ENCODE data around the gene MED8. TPM values are rescaled to one million over a fixed set of nuclear protein-coding genes. Genes with fewer than 3 reads are reported as not detected.
A peak's percentile ranks its signal among the peaks of the same experiment; 100 is the strongest.

The MED8 gene
- total and polyA plus RNA-seq, 9 of the 15 experiments (the other 6 are each of a cell fraction or from before 2014, with no cell fraction given) = 23.0 to 120 (median 56.4) TPM

DNA sequence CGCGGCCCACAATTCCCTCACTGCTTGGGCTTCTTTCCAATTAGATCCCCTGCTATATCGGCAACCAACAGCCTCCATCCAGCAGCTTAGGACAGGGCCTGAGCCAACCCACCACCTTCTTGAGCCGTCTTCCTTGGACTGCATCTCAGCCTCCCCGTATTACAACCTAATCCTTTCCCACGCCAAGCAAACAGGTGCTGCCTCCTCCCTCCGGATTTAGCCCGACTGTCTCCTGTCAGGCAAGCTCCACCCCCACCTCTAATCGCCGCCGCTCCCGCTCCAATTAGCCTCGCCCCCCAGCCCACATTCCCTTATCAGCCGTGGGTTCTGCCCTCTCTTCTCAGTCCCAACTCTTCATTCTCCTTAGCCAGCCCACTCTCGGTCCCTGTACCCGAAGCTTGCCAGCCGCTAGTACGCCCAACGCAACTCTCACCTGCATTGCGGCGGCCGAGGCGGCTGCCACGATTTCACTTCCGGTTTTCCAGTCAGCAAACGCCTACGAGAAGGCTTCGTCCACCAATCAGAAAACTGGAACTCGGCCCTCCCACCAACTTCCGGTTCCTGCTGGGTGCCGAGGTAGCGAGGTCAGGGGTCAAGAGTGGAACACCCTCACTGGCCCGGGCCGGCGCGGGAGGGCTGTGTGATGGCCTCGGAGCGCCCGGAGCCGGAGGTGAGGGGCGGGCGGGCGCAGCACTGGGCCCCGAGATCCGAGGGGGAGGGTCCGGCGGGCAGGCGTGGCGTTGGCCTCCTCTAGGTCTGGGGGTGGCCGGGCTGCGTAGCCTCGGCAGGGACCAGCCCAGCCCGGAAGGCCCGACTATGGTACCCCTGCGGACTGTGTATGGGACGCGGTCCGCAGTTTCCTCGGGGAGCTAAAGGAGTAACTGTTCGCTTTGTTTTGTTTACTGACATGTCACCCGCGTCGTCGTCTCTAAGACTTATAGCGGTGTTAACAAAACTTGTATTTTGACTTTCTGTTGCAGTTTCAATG, at the start of gene MED8, which contains the start of gene SZT2 (continued):
- TF ChIP-seq MYNN (IDR thresholded peaks at IDR 0.05) (no peak), MYNN (CRISPR knock-in tag; IDR thresholded peaks at IDR 0.05) (no peak), CBFA2T3 (IDR thresholded peaks at IDR 0.05) (0 out of 2 replicates have a peak, but pooled peaks have one; percentile 27), FIP1L1 (IDR thresholded peaks at IDR 0.05; ENCODE audit: low read depth, low read length, poor library complexity, severe bottlenecking) (peak; percentile 84), HMGN3 (IDR thresholded peaks at IDR 0.05; ENCODE audit: borderline replicate concordance, extremely low read depth, insufficient read length, low read depth, low read length) (peak; percentile 81), ELF4 (CRISPR knock-in tag; IDR thresholded peaks at IDR 0.05) (peak; percentile 98), MTA3 (IDR thresholded peaks at IDR 0.05; ENCODE audit: borderline replicate concordance) (peak; percentile 82; the same call in 1 of the 2 replicates), GATAD2A (IDR thresholded peaks at IDR 0.05) (no peak; the same call in 1 of the 2 replicates), L3MBTL2 (IDR thresholded peaks at IDR 0.05) (peak; percentile 75), SP2 (IDR thresholded peaks at IDR 0.05; ENCODE audit: extremely low read depth, low read depth, low read length, poor library complexity, severe bottlenecking) (peak; percentile 71), RFX1 (IDR thresholded peaks at IDR 0.05) (no peak), DPF2 (IDR thresholded peaks at IDR 0.05) (peak; percentile 82), ZBTB17 (CRISPR knock-in tag; IDR thresholded peaks at IDR 0.05) (no peak), TCF3 (CRISPR knock-in tag; IDR thresholded peaks at IDR 0.05) (peak; percentile 25; the same call in 1 of the 2 replicates)
- TF ChIP-seq, protein P1, sequence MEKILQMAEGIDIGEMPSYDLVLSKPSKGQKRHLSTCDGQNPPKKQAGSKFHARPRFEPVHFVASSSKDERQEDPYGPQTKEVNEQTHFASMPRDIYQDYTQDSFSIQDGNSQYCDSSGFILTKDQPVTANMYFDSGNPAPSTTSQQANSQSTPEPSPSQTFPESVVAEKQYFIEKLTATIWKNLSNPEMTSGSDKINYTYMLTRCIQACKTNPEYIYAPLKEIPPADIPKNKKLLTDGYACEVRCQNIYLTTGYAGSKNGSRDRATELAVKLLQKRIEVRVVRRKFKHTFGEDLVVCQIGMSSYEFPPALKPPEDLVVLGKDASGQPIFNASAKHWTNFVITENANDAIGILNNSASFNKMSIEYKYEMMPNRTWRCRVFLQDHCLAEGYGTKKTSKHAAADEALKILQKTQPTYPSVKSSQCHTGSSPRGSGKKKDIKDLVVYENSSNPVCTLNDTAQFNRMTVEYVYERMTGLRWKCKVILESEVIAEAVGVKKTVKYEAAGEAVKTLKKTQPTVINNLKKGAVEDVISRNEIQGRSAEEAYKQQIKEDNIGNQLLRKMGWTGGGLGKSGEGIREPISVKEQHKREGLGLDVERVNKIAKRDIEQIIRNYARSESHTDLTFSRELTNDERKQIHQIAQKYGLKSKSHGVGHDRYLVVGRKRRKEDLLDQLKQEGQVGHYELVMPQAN (IDR thresholded peaks at IDR 0.05; ENCODE audit: borderline replicate concordance) = peak; percentile 97
- TF ChIP-seq, protein P2, sequence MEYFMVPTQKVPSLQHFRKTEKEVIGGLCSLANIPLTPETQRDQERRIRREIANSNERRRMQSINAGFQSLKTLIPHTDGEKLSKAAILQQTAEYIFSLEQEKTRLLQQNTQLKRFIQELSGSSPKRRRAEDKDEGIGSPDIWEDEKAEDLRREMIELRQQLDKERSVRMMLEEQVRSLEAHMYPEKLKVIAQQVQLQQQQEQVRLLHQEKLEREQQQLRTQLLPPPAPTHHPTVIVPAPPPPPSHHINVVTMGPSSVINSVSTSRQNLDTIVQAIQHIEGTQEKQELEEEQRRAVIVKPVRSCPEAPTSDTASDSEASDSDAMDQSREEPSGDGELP (CRISPR knock-in tag; IDR thresholded peaks at IDR 0.05; ENCODE audit: borderline replicate concordance) = peak; percentile 88; the same call in 1 of the 2 replicates
- TF ChIP-seq, protein P3, sequence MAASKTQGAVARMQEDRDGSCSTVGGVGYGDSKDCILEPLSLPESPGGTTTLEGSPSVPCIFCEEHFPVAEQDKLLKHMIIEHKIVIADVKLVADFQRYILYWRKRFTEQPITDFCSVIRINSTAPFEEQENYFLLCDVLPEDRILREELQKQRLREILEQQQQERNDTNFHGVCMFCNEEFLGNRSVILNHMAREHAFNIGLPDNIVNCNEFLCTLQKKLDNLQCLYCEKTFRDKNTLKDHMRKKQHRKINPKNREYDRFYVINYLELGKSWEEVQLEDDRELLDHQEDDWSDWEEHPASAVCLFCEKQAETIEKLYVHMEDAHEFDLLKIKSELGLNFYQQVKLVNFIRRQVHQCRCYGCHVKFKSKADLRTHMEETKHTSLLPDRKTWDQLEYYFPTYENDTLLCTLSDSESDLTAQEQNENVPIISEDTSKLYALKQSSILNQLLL (CRISPR knock-in tag; IDR thresholded peaks at IDR 0.05; ENCODE audit: borderline replicate concordance) = no peak
- TF ChIP-seq, protein P4, sequence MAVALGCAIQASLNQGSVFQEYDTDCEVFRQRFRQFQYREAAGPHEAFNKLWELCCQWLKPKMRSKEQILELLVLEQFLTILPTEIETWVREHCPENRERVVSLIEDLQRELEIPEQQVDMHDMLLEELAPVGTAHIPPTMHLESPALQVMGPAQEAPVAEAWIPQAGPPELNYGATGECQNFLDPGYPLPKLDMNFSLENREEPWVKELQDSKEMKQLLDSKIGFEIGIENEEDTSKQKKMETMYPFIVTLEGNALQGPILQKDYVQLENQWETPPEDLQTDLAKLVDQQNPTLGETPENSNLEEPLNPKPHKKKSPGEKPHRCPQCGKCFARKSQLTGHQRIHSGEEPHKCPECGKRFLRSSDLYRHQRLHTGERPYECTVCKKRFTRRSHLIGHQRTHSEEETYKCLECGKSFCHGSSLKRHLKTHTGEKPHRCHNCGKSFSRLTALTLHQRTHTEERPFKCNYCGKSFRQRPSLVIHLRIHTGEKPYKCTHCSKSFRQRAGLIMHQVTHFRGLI (CRISPR knock-in tag; IDR thresholded peaks at IDR 0.05) = no peak
